GM18873 (cell line): ENCODE measurements around the gene RGMA.
"Not testable (repeated sequence)": the region's sequence is repeated elsewhere in the genome, so short reads cannot be mapped to it uniquely, and the experiment has no call there.

ENCODE experiments used
- ATAC-seq: cut with Tn5 transposase; IDR thresholded peaks from one replicate; pipeline ENCODE4 v1.9.1; 2021; ENCODE audit warnings: mild to moderate bottlenecking, moderate library complexity, moderate number of reproducible peaks; ENCODE audit not compliant: unreplicated experiment, low FRiP score

The RGMA gene

DNA sequence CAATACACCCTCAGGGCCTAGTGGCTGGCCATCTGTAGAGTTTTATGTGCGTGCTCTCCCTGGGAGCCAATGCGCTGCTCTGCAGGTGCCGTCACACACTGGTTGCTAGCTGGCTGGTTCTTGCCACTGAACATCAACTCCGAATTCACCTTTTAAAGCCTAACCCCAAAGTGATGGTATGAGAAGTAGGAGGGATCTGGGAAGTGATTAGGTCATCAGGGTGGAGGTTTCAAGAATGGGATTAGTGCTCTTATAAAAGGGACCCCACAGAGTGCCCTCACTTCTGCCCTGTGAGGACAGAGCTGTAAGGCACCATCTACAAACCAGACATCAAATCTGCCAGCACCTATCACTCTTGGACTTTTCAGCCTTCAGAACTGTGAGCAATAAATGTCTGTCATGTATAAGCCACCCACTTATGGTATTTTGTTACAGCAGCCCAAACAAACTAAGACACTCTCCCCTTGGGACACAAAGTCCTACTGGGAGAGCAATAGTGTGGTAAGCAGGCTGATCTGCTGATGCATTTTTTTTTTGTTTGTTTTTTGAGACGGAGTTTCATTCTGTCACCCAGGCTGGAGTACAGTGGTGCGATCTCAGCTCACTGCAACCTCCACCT, 20.3 kb downstream of the RGMA start:
- no peak for ATAC-seq

DNA sequence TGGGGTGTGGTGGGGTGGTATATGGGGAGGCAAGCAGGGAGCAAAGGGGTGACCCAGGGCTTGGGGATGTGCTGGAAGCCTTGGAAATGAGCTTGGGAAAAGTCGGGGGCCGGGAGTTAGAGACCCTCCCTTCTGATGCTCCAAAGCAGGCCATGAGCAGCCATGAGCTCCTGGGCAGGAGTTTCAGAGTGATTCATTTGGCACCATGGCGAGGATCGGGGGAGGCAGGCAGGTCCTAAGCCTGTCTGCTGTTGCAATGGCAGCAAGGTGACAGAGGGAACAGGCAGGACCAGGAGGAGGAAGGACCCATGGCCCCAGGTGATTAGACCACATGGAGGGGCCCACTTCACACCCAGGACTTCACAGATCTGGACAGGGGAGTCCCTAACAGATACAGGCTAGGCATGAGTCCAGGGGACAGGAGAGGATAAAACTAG, 21.3 kb downstream of the RGMA start:
- no peak for ATAC-seq

DNA sequence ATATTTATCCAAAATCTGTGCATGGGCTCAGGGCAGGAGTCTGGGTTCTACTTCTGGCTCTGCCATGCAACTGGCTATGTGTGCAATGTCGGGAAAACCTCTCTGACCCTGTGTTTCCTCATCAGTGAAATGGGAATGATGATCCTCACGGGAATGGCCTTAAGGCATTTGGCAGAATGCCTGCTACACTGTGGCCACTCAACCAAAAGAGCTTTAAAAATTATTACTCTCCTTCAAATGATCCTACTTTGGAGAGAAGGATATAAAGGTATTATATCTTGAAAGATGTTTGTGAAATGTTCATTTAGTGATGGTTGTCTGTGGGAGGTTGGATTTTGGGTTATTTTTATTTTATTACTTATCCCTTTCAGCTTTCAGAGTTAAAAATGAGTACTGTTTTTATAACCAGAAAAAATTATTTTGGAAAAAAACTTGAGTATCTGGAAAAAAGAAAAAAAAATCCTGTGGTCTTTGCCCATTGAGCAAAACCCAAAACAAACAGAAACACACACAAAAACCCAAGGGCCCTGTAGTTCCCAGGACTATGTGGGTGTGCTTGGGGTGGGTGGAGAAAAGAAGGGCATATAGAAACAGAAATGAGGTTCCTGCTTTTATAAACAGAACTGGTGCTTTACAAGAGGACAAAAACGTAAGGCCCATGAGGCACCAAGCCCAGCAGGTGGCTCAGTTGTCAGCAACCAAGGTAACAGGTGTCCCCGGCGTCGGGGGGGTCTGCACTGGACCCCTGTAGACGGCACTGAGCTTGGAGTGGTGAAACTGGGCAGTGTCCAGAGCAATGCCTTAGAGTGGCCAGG, 22.0 kb downstream of the RGMA start:
- ATAC-seq = no peak

DNA sequence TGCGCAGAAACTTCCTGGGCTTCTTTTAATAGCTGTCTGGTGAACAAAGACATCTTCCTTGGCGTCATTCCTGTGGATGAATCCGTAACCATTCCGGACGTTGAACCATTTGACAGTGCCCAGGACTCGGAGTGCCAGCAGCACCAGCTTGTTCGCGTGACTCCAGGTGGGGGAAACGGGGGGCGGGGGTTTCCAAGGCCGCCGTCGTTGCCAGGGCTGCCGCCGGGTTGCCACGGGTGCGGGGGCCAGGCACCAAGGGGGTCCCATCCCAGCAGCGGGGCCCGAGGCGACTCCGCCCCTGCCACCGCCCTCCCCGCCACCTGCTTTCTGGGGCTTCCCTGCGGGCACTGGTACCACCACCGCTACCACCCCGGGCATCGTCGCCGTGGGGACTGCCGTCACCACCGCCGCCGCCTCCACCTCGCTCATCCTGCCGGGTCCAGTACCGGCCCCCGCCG, 22.8 kb downstream of the RGMA start:
- no peak for ATAC-seq

DNA sequence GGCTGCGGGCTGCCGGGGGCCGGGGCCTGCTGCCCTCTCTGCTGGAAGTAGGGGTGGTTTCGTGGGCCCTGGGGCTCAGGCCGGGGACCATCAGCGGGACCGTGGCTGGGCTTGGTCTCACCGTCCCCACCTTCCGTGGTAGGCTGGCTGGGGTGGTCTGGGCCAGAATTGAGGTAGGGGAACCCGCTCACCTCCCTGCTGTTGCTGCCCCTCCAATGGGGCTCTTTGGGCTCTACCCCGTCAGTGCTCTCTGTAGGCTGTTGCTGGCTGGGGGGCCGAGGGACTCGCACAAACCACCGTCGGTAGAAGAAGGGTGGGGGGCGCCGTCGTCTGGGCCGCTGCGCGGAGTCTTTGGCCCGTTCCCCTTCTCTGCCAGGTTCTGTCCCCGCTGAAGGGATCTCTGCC, 23.4 kb downstream of the RGMA start:
- no peak for ATAC-seq

DNA sequence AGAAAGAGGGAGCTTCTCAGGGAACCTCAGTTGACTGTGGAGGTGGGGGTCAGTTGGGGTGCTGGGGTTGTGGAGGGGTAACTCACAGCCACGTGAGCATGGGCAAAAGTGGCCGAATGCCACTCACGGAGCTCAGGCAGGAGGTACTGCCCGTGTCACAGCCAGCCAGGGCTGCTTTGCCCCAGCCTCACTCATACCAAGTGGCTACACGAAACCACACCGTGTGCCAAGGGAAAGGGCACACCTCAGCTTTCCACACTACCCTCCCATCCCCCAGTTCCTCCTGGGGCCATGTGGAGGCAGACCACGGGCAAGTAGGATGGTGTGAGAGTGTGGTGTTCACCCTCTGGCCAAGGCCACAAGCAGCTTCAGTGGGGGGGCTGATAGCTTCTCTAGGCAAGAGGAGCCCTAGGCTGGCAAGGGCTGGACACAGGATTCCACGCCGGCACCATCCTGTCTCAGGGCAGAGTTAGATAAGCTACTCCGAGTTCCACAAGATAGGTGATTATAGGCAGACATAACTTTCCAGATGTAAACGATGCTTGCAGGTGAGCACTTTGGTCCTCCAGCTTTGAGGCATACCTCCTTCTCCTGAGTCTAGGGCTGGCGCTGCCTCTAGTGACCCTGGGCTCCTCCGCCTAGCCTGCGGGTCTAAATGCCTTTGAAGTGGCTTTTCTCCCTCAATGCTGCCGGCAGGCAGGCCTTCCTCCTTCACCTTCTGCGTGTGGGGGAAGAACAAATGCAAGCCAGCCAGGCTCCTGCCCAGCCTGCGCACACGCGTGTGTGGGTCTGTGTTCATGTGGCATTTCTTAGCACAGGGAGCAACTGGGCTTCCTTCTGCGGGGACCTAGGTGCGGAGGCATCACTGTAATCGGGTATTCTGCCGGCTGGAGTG, 25.0 kb downstream of the RGMA start:
- ATAC-seq = no peak

DNA sequence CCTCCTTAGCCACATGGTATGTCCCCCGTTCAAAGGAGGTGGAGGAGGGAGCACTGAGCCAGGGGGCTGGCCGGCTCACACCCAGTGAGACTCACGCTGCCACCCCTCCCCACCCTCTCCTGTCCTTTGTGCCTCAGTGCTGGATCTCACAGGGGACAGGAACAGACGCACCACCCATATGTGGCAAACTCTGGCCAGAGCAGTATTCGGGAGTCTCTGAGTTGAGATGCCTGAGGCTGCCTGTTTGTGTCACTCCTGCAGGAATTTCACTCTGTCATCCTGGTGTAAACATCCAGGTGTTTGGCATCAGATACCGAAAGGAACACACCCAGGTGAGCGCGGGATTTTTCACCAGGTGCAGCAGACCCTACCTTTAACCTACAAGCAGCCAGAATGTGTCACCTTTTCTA, 25.7 kb downstream of the RGMA start:
- ATAC-seq = no peak

DNA sequence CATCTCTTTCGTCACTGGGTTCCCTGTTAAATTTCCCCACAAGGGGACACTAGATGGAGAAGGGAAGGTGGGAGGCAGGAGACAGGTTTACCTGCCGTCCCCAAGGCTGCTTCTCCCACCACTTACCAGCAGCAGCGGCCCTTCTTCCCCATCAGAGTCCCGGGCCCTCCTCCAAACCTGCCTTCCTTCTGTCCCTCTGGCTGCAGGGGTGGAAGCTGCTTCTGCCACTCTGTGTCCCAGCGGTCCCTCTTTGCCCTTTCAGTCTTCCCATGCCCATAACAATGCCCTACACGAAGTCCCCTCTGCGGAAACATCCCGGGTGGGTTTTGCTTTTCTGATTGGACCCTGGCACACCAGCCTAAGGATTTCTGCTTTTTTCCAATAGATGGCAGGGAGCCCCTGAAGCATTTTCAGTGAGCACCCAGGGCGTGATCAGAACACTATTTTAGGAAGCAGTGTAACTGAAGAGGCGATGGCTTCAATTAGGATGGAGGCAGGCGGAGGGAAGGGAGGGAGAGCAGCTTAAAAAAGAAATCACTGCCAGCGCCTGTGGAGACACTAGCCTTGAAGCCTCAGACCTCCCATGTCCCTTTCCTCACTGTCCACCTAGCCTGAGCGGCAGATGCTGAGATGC, 26.3 kb downstream of the RGMA start:
- not testable (repeated sequence) for ATAC-seq

DNA sequence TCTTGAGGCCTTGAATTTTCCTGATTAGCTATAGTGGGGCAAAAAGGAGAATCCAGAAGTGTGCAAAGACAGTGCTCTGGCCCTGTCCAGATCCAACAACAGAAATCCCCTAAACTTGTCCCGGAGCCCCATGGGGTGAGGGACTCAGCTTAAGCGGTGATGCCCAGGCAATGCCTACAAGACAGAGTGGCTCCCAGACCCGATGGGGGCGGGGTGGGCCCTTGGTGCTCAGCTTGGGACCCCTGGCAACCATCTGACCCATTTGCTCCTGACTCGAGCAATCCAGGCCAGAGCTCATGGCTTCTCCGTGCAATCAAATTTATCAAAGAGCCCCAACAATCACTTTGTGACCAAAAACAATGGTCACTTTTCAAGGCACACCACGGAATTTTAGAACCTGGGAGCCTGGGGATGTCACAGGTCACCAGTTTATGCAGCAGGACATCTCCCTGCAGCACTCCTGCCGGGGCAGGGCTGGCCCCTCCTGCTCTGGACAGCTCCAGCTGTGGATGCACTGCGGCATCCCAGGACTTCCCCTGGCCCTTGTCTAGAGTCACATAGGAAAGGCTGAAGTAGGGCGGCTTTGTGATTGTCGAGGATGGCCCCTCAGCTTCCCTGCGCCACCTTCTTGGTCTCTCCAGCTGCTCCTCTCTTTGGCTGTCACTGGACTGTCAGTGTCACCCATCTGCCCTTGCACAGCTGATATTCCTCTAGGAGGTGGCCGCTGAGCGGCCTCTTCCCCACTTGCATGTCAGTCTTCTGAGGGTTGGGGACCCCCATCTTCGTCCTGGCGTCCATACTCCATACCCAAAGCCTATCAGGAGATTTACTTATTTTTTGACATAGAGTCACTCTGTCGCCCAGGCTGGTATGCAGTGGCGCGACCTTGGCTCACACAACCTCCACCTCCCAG, 28.4 kb downstream of the RGMA start:
- no peak for ATAC-seq

DNA sequence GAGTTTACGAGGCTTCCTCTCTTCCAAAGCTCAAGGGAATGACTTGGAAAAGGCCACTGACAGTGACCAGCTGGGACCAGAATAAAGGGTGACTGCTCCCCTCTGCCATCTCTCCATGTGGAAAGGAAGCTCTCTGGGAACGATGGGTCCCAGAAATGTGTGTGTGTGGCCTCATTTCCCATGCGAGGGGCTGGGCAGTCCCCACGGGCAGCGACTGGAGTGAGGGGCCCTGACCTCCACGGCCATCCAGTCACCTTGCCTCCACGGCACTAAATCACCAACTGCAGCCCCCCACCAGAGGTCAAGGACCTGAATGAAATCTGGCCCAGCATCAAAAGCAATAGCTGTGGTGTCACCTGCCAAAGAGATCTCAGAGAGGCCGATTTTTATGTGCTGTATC, 29.6 kb downstream of the RGMA start:
- no peak for ATAC-seq

DNA sequence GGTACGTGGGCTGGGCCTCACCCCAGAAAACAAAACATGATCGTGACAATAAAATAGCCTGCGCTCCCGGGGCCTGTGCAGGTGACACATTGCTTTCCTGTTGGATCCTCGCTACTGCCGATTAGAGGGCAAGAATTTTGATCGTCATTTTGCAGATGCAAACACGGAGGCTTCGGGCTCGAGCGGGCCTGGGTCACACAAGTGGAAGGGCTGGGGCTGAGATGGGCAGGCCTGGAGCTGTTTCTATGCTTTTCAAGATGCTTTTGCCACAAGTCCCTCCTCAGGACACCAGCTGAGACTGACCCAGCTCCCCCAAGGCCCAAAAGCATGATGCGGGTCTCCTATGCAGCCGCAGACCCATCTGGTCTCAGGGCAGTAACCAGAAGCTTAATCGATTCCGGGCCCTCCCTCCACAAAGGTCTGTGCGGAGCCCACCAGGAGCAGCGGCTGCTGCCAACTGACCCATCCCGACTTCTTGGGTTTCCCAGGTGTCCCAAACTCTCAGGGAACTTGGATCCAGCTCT, 30.0 kb downstream of the RGMA start:
- no peak for ATAC-seq

DNA sequence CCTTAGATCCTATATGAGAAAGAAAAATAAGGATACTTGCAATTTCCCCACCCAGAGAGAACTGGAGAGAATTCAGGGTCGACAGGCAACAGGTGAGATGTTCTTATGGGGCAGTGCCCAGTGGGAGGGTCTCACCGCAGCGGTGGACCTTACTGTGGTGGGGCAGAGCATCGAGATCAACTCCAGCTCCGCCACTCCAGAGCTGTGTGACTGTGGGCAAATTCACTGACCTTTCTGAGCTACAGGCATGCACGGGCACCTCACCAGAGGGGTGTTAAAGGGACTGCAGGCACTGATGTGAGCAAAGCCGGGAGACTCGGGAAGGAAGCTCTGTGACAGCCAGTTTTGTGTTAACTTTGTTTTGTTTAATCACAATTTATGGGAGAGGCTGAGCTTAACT, 30.9 kb downstream of the RGMA start:
- no peak for ATAC-seq

DNA sequence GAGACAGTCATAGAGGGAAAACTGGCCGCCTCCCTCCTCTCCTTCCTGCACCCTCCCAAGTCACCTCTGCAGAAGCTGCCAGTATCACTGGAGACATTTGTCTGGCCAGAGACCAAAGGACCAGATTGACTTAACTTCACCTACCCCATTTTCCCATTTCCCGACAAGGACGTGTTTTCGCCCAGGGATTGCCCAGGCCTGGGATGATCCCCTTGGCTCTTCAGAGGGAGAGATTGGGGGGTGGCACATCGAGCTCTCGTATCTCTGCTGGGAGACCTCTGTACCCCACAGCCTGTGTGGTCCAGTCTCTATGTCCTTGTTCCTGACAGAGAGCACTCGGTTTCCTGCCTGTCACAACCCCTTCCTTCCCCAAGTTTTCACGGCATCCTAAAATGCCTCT, 31.4 kb downstream of the RGMA start:
- no peak for ATAC-seq

DNA sequence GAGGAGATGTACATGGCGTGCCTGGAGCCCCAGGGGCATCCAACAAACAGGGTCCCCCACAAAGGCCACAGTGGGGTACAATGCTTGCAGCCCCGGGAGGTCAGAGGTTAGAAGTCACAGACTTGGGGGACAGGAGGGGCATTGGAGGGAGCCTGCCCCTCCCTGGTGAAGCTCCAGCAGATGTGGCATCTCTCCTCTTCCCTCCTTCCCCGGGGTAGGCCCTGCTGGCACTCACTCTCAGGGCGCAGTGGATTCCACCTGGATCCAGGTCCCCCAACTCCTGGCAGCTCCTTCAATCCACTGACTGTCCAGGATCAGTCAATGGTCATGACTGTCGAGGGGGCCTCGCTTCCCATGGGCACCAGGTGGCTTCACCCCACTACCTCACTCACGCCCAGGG, 32.2 kb downstream of the RGMA start:
- no peak for ATAC-seq

DNA sequence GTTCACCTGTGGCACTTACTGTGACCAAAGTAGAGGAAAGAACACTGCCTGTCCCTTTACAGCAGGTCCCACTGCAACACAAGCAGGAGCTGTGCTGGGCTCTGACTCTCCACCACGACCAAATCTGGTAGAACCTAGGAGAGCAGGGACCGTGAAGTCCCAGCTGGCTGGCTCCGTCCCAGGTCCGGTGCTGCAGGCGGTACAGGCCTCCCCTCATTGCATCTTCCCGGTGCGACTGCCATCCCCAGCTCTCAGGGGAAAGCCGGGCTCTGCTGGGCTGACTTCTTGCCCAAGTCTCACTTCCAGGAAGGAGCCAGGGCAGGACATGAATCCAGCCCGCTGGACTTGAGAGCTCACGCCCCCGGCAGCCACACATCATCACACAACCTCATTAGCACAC, 33.8 kb downstream of the RGMA start:
- no peak for ATAC-seq

DNA sequence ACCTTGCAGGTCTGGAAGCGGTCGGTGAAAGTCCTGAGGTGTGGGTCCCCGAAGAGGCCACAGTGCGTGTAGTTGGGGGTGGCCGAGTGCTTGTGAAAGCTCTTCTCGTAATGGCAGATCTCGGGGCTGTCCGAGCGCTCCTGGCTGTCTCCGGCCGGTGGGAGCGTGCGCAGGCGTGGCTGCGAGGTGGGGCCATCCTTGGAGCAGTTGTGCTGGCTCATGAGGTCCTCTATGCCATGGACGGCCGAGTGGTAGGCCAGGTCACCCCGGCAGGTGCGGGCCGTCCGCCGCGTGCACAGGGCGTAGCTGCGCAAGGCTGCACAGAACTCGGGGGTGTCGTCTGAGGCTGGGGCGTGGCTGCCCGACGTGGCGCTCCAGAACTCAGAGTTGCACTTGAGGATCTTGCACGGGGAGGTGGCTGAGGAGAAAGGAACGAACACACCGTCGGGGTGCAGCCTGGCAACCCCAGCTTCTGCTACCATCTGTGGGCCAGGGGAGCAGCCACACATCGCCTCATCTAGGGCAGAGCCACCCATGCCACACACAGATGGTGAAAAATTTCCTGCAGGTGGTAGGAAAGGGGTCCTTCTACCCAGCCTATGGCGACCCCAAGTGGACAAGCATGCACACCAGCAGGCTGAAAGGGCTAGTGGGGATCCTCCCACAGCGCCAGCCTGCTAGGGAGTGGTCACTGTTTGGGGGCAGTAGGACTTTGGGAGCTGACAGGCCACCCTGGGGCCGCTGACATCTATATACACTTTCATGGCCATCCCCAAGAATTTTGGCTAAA, 36.7 kb downstream of the RGMA start:
- ATAC-seq = no peak

DNA sequence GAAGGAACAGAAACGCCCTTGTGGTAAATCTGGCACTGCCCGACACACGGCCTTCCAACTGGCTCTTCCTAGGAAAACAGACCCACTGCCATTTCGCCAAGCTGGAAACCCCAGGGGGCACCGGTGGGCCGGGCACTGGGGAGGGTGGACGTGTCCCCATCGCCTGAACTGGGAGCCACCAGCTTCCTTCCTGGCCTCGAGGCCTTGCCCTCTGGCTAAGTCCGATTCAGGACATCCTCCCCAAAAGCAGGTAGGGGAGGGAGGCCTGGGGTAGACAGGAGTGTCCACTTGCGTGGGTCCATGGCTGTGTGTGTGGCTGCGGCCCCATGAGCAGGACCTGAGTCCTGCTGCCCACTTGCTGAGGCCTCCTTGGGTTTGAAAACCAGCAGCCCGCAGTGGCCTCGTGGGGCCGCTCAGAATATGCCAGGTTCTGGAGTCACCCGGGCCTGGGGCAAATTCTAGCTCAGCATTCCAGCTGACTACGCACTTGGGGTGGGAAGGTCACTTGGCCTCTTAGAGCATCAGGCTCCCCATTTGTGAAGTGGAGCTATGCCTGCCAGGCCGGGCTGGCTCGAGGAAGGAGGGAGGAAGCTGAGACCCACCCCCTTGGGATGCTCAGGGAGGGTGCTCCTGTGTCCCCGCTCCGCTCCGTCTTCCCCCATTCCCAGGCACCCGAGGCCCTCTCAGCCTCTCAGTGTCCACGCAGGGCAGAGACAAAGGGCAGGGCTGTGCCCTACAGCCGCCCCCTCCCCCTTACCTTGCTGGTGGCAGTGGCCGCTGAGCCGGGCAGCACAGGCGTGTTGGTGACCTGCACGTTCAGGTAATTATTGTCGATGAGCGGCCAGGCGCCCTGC, 37.5 kb downstream of the RGMA start:
- ATAC-seq = no peak

DNA sequence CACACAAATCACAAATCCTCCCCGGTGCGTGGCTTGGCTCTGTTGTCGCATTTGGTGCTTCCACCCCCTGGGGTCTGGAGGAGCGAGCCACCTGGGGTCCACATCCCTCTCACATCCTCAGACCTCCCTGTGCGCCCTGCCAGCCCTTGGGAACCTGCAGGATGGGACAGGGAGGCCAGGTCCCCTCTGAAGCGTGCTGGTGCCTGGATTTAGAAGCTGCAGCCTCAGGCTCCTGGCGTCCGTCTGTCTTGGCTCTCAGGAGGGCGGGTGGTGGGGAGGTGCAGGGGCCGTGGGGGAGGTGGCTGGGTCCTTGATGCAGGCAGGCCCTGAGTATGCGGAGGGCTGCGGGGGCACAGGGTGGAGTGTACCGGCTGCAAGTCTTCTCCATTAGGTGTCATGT, 38.4 kb downstream of the RGMA start:
- no peak for ATAC-seq
